IMR-90 (cell line): ENCODE data around the gene SMARCD1. TPM values are rescaled to one million over a fixed set of nuclear protein-coding genes. Genes with fewer than 3 reads are reported as not detected.
"Not testable (repeated sequence)": the region's sequence is repeated elsewhere in the genome, so short reads cannot be mapped to it uniquely, and the experiment has no call there.

Experiments used
- ATAC-seq: fragments of 200-7000 bp; cut with Tn5 transposase; 2 replicates; pipeline ENCODE4 v1.9.1; 2020; ENCODE audit warnings: low read depth, mild to moderate bottlenecking, moderate library complexity
- BruUV-seq: library from RNA; stranded (reverse); fragments of 400-500 nt; replicated peaks from 2 replicates; lab custom pipeline; 2021; lab: Mats Ljungman, UMichigan
- CTCF ChIA-PET: fragments of 300-600 bp; formaldehyde crosslinking; extraction: SDS; loops from one replicate; lab custom pipeline; 2021; ENCODE audit warnings: antibody characterized with exemption; lab: Yijun Ruan, JAX
- POLR2A ChIA-PET: fragments of 300-600 bp; sonication (Branson Sonifier 250); formaldehyde crosslinking; loops from one replicate; lab custom pipeline; 2022; ENCODE audit warnings: antibody characterized with exemption; ENCODE audit not compliant: unreplicated experiment; lab: Charles Lee
- DNase-seq: peaks from one replicate; pipeline ENCODE4 v3.0.0; 2013
- H2AFZ ChIP-seq: replicated peaks from 2 replicates; pipeline ENCODE3; 2013; ENCODE audit warnings: low read length, mild to moderate bottlenecking; ENCODE audit not compliant: poor library complexity
- H2AK5ac ChIP-seq: 2 replicates; pipeline ENCODE4 v1.6.1; 2013; ENCODE audit warnings: low read depth, low read length, inconsistent platforms
- H2AK9ac ChIP-seq: replicated peaks from 2 replicates; pipeline ENCODE3; 2013; ENCODE audit warnings: mild to moderate bottlenecking, low read depth, low read length, moderate library complexity; ENCODE audit not compliant: poor library complexity
- H2BK120ac ChIP-seq: 2 replicates; pipeline ENCODE4 v1.6.1; 2013; ENCODE audit warnings: low read depth, low read length, inconsistent platforms
- H2BK15ac ChIP-seq: 3 replicates; pipeline ENCODE4 v1.6.1; 2013; ENCODE audit warnings: low read depth, low read length, inconsistent platforms
- H2BK20ac ChIP-seq: 2 replicates; pipeline ENCODE4 v1.6.1; 2013; ENCODE audit warnings: low read depth, mild to moderate bottlenecking, inconsistent platforms, low read length, moderate library complexity
- H2BK5ac ChIP-seq: 2 replicates; pipeline ENCODE4 v1.6.1; 2013; ENCODE audit warnings: mild to moderate bottlenecking, low read depth, low read length, inconsistent platforms; ENCODE audit not compliant: poor library complexity, severe bottlenecking
- H3K14ac ChIP-seq: replicated peaks from 2 replicates; pipeline ENCODE4 v1.6.1; 2013; ENCODE audit warnings: low read depth, low read length, inconsistent platforms
- H3K18ac ChIP-seq: 2 replicates; pipeline ENCODE4 v1.6.1; 2013; ENCODE audit warnings: low read depth, low read length, control low read depth
- H3K23ac ChIP-seq: 2 replicates; pipeline ENCODE4 v1.6.1; 2013; ENCODE audit warnings: low read depth, low read length, inconsistent platforms
- H3K27ac ChIP-seq: 2 replicates; pipeline ENCODE4 v1.5.1; 2013; ENCODE audit warnings: mild to moderate bottlenecking, control low read depth, low read length; ENCODE audit not compliant: insufficient read depth
- H3K27me3 ChIP-seq: 2 replicates; pipeline ENCODE4 v1.6.1; 2013; ENCODE audit warnings: low read length; ENCODE audit not compliant: control insufficient read depth, insufficient read depth
- H3K36me3 ChIP-seq: 2 replicates; pipeline ENCODE4 v1.6.1; 2013; ENCODE audit warnings: low read length, mixed read lengths; ENCODE audit not compliant: control insufficient read depth, insufficient read depth
- H3K4ac ChIP-seq: 2 replicates; pipeline ENCODE4 v1.6.1; 2013; ENCODE audit warnings: low read depth, low read length, inconsistent platforms
- H3K4me1 ChIP-seq: 2 replicates; pipeline ENCODE4 v1.6.1; 2013; ENCODE audit warnings: low read length, mixed read lengths; ENCODE audit not compliant: control insufficient read depth, insufficient read depth
- H3K4me2 ChIP-seq: 2 replicates; pipeline ENCODE4 v1.6.1; 2013; ENCODE audit warnings: low read depth, mild to moderate bottlenecking, control low read depth, low read length, moderate library complexity
- H3K4me3 ChIP-seq: 2 replicates; pipeline ENCODE4 v1.5.1; 2013; ENCODE audit warnings: low read depth, mild to moderate bottlenecking, control low read depth, low read length, moderate library complexity; ENCODE audit not compliant: insufficient read depth
- H3K56ac ChIP-seq: 2 replicates; pipeline ENCODE4 v1.6.1; 2013; ENCODE audit warnings: low read length, inconsistent platforms; ENCODE audit not compliant: insufficient read depth; ENCODE audit errors: extremely low read depth
- H3K79me1 ChIP-seq, 2 experiments: 2 replicates each; pipeline ENCODE4 v1.6.1; 2013; ENCODE audit warnings: low read length in 2 of 2, inconsistent platforms in 1 of 2, low read depth in 1 of 2
- H3K9ac ChIP-seq: 2 replicates; pipeline ENCODE4 v1.6.1; 2013; ENCODE audit warnings: low read depth, low read length, control low read depth
- H3K9me1 ChIP-seq: 2 replicates; pipeline ENCODE4 v1.6.1; 2013; ENCODE audit warnings: low read length, inconsistent platforms; ENCODE audit not compliant: insufficient read depth
- H3K9me3 ChIP-seq: 2 replicates; pipeline ENCODE4 v1.6.1; 2013; ENCODE audit warnings: low read length; ENCODE audit not compliant: control insufficient read depth, insufficient read depth
- H4K20me1 ChIP-seq: 2 replicates; pipeline ENCODE4 v1.6.1; 2013; ENCODE audit warnings: low read length, inconsistent platforms; ENCODE audit not compliant: insufficient read depth
- H4K5ac ChIP-seq: 2 replicates; pipeline ENCODE4 v1.6.1; 2013; ENCODE audit warnings: mild to moderate bottlenecking, low read depth, low read length, control low read depth
- H4K8ac ChIP-seq, 2 experiments: 2 replicates each; pipeline ENCODE4 v1.6.1; 2013; ENCODE audit warnings: low read depth in 2 of 2, low read length in 2 of 2, control low read depth in 1 of 2, inconsistent platforms in 1 of 2
- H4K91ac ChIP-seq: 2 replicates; pipeline ENCODE4 v1.6.1; 2013; ENCODE audit warnings: low read depth, low read length, inconsistent platforms; ENCODE audit not compliant: insufficient read depth
- MAFK ChIP-seq: IDR thresholded peaks from 2 replicates; pipeline ENCODE4 v1.6.1; 2012; ENCODE audit warnings: low read depth, low read length, improper control_type of control experiment
- NFE2L2 ChIP-seq: fragments of 150-350 bp; IDR thresholded peaks from 2 replicates; pipeline ENCODE4 v1.6.1; 2016; ENCODE audit warnings: low read depth, mild to moderate bottlenecking, low read length
- RFX5 ChIP-seq: IDR thresholded peaks from 2 replicates; pipeline ENCODE4 v1.8.0; 2012; ENCODE audit warnings: low read depth, mild to moderate bottlenecking, low read length, moderate library complexity
- WGBS, 2 experiments: methylation state at CpG; one replicate each; pipeline versions ENCODE4 v1.1.5 to v1.1.7; 2013; ENCODE audit warnings: missing lambda C conversion rate in 2 of 2; ENCODE audit not compliant: insufficient read length in 1 of 2; ENCODE audit errors: extremely low coverage in 2 of 2; 5-methylcytosine and 5-hydroxymethylcytosine counted together
- dilution Hi-C: fragments of 300-500 bp; cut with HindIII; formaldehyde crosslinking; loops from one replicate; pipeline ENCODE4 v1.14.3; 2018; ENCODE audit warnings: low sequenced_read_pairs; ENCODE audit not compliant: unreplicated experiment
- in situ Hi-C: fragments of 300-500 bp; cut with MboI; formaldehyde crosslinking; loops from 3 replicates; pipeline ENCODE4 v1.14.3; 2019; ENCODE audit warnings: low sequenced_read_pairs, inconsistent platforms, mixed read lengths
- intact Hi-C: fragments of 100-400 bp; cut with micrococcal nuclease; formaldehyde crosslinking; loops from 2 replicates; pipeline ENCODE4 v1.10.0; 2022
- polyA plus RNA-seq, 3 experiments: library from polyadenylated mRNA; depleted of rRNA; stranded (reverse); fragments of >200 nt; gene quantifications; 2 replicates each; pipeline ENCODE4 v1.2.3, GENCODE V29; 2012; ENCODE audit warnings: low replicate concordance in 1 of 3
- total RNA-seq: library from RNA; depleted of rRNA; stranded (reverse); fragments of >200 nt; gene quantifications from 2 replicates; pipeline ENCODE4 v1.2.3, GENCODE V29; 2012

SMARCD1 gene
- total and polyA plus RNA-seq, 2 of the 4 experiments (the other 2 are of a cell fraction) = 28.1 to 47.9 TPM

DNA sequence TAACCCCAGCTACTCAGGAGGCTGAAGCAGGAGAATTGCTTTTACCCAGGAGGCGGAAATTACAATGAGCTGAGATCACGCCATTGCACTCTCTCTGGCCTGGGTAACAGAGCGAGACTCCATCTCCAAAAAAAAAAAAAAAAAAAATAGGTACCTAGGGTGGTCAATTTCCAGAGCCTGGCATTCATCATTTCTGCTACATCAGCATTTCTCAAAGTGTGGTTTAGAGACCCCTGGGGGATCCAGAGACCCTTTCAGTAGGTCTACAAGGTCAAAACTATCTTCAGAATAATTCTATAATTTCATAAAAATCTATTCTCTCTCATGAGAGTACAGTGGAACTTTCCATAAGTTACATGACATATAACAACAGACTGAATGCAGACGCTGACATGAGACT, 62.1 kb downstream of the SMARCD1 start:
- POLR2A ChIA-PET = interaction anchor here (0.6 kb wide), 1 partner anchor 322 kb away, joined by 3 read pairs; no protein-coding TSS in a partner anchor
- H3K23ac ChIP-seq = no peak overlapping the region
- WGBS, 2 experiments = no CpG with 5 or more reads among the region's 4 CpGs

DNA sequence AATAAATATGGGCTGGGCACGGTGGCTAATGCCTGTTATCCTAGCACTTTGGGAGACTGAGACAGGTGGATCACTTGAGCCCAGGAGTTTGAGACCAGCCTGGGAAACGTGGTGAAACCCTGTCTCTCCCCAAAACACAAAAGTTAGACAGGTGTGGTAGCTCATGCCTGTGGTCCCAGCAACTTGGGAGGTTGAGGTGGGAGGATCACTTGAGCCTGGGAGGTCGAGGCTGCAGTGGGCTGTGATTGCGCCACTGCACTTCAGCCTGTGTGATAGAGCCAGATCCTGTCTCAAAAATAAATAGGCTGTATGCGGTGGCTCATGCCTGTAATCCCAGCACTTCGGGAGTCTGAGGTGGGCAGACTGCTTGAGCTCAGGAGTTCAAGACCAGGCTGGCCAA, 62.9 kb downstream of the SMARCD1 start:
- H2BK15ac ChIP-seq, intact Hi-C loops, H3K23ac ChIP-seq, in situ Hi-C loops, H3K27me3 ChIP-seq, H3K27ac ChIP-seq, H4K8ac ChIP-seq, H2AK5ac ChIP-seq, H3K4me3 ChIP-seq, H4K91ac ChIP-seq, H3K9ac ChIP-seq, BruUV-seq, H3K18ac ChIP-seq, H3K4me1 ChIP-seq, H3K14ac ChIP-seq, H3K4me2 ChIP-seq, H2AK9ac ChIP-seq, H2BK120ac ChIP-seq, H3K9me1 ChIP-seq, H4K5ac ChIP-seq, DNase-seq, H3K36me3 ChIP-seq, H3K4ac ChIP-seq, H2BK20ac ChIP-seq, H2AFZ ChIP-seq, dilution Hi-C loops, POLR2A ChIA-PET, ATAC-seq, H3K56ac ChIP-seq, H3K9me3 ChIP-seq, H2BK5ac ChIP-seq: not testable (repeated sequence)
- peaks cover 20 to 72% of the 10 kb centered on the region in 2 experiments for H3K79me1 ChIP-seq
- peaks cover 17% of the 10 kb centered on the region; the same call in 1 of the 2 replicates for H4K20me1 ChIP-seq
- CTCF ChIA-PET = interaction anchor here (0.7 kb wide), 1 partner anchor 25 kb away, joined by 3 read pairs; no protein-coding TSS in a partner anchor
- 89% methylated on average over 3 of the region's 6 CpGs; no CpG with 5 or more reads in 1 of the 2 experiments for WGBS, 2 experiments

More for the DNA sequence above, 62.1 kb downstream of the SMARCD1 start:
- H3K18ac ChIP-seq = no peak overlapping the region
- H4K8ac ChIP-seq = no peak overlapping the region
- no TSS peak for BruUV-seq
- no peak overlapping the region for H4K91ac ChIP-seq
- no peak overlapping the region for H2BK120ac ChIP-seq
- H3K4ac ChIP-seq = no peak overlapping the region
- H3K27me3 ChIP-seq = no peaks in the 10 kb centered on the region
- peaks cover 17 to 73% of the 10 kb centered on the region in 2 experiments for H3K79me1 ChIP-seq
- H3K9me1 ChIP-seq = peaks cover 5% of the 10 kb centered on the region
- no peak overlapping the region for H2BK15ac ChIP-seq
- H2AK9ac ChIP-seq = no peak overlapping the region
- H3K4me2 ChIP-seq = no peak overlapping the region
- no peak overlapping the region for H3K4me3 ChIP-seq
- H3K36me3 ChIP-seq = peaks cover 7% of the 10 kb centered on the region
- H3K56ac ChIP-seq = no peak overlapping the region
- H3K9me3 ChIP-seq = no peaks in the 10 kb centered on the region
- H2BK20ac ChIP-seq = no peak overlapping the region
- no peak overlapping the region for H4K5ac ChIP-seq
- H3K27ac ChIP-seq = no peak overlapping the region
- in situ Hi-C loops (no loop called here), dilution Hi-C loops (no loop called here), intact Hi-C loops (no loop called here)
- H4K20me1 ChIP-seq = peaks cover 17% of the 10 kb centered on the region; the same call in 1 of the 2 replicates
- H2AK5ac ChIP-seq = no peak overlapping the region
- H2AFZ ChIP-seq = no peak overlapping the region
- ATAC-seq (no peak), DNase-seq (no peak)
- no peak overlapping the region for H3K9ac ChIP-seq
- CTCF ChIA-PET = no interaction called here
- H2BK5ac ChIP-seq = no peak overlapping the region
- peaks cover 3% of the 10 kb centered on the region; the same call in 1 of the 2 replicates for H3K4me1 ChIP-seq
- TF ChIP-seq RFX5 (no peak), MAFK (peak; percentile 97), NFE2L2 (no peak)
- H3K14ac ChIP-seq = no peak overlapping the region
